NB4 (cell line): ENCODE results near the gene CBX4.

Experiments used
- DNase-seq: peaks from one replicate; pipeline ENCODE4 v3.0.0; 2010; ENCODE audit warnings: low read depth
- H3K4me3 ChIP-seq: one replicate; pipeline ENCODE4 v1.5.1; 2011; ENCODE audit warnings: mild to moderate bottlenecking, low read depth, low read length, moderate library complexity
- CTCF ChIP-seq: IDR thresholded peaks from one replicate; pipeline ENCODE4 v1.5.1; 2012; ENCODE audit warnings: low read depth, low read length
- MAX ChIP-seq: IDR thresholded peaks from 2 replicates; pipeline ENCODE4 v1.6.1; 2011; ENCODE audit warnings: low read depth, low read length
- MYC ChIP-seq: IDR thresholded peaks from 2 replicates; pipeline ENCODE4 v1.6.1; 2011; ENCODE audit warnings: low read depth, low read length
- POLR2A ChIP-seq: IDR thresholded peaks from 2 replicates; pipeline ENCODE4 v1.6.1; 2011; ENCODE audit warnings: mild to moderate bottlenecking; ENCODE audit not compliant: insufficient read length; ENCODE audit errors: extremely low read depth

CBX4 gene

GRCh38 chr17:79844869-79845600, 5.8 kb upstream of the CBX4 start:
- no peak overlapping the region for H3K4me3 ChIP-seq
- DNase-seq: peak; percentile 63
- TF ChIP-seq CTCF: peak; percentile 60
- TF ChIP-seq MAX: no peak

- no peak overlapping the region for H3K4me3 ChIP-seq
- DNase-seq: peak; percentile 54
Measured at GRCh38 chr17:79843816-79844800, 4.9 kb upstream of the CBX4 start.

GRCh38 chr17:79843474-79843815, 4.2 kb upstream of the CBX4 start:
- DNase-seq: peak; percentile 36
- H3K4me3 ChIP-seq: no peak overlapping the region
- no peak for TF ChIP-seq CTCF
- no peak for TF ChIP-seq POLR2A
- TF ChIP-seq MYC: no peak
- no peak for TF ChIP-seq MAX

More at GRCh38 chr17:79843816-79844800, 4.9 kb upstream of the CBX4 start:
- TF ChIP-seq POLR2A (no peak), CTCF (no peak), MAX (0 out of 2 replicates have a peak, but pooled peaks have one; percentile 27)

- H3K4me3 ChIP-seq: no peak overlapping the region
- TF ChIP-seq POLR2A (no peak), MAX (no peak), CTCF (no peak), MYC (no peak)
- peak; percentile 64 for DNase-seq
Measured at GRCh38 chr17:79842656-79843473, 3.6 kb upstream of the CBX4 start.

GRCh38 chr17:79842136-79842655, 3.0 kb upstream of the CBX4 start:
- TF ChIP-seq CTCF (no peak), MAX (no peak), MYC (no peak), POLR2A (no peak)
- no peak for DNase-seq
- no peak overlapping the region for H3K4me3 ChIP-seq
